K562 (cell line): Measurements from ENCODE around the gene PKLR. TPM values are rescaled to one million over a fixed set of nuclear protein-coding genes. Genes with fewer than 3 reads are reported as not detected.

Source experiments
- BCLAF1 ChIP-seq, 2 experiments: fragments of 450-650 bp in 1 of 2; IDR thresholded peaks; 2 replicates each; pipeline ENCODE4 v1.6.1; 2011 to 2017; ENCODE audit warnings: low read depth in 2 of 2, antibody characterized with exemption in 1 of 2, borderline replicate concordance in 1 of 2, low read length in 1 of 2, mild to moderate bottlenecking in 1 of 2, mixed read lengths in 1 of 2; ENCODE audit not compliant: control insufficient read depth in 1 of 2
- CEBPB ChIP-seq: fragments of 450-650 bp; IDR thresholded peaks from 2 replicates; pipeline ENCODE4 v1.6.1; 2016; ENCODE audit warnings: missing genetic modification characterization, missing compliant biosample characterization
- ETS1 ChIP-seq: conservative IDR thresholded peaks from 2 replicates; pipeline ENCODE4 v1.6.1; 2011; ENCODE audit warnings: low read depth, mild to moderate bottlenecking, low read length; ENCODE audit not compliant: control insufficient read depth
- KDM4B ChIP-seq, 2 experiments: fragments of 450-650 bp in 1 of 2; sonication (generic) in 1 of 2; IDR thresholded peaks; 2 replicates each; pipeline ENCODE4 v1.6.1; 2016 to 2017; ENCODE audit warnings: borderline replicate concordance in 2 of 2, antibody characterized with exemption in 1 of 2, low read depth in 1 of 2, mild to moderate bottlenecking in 1 of 2
- KLF13 ChIP-seq: fragments of 450-650 bp; IDR thresholded peaks from 2 replicates; pipeline ENCODE4 v1.6.1; 2016; ENCODE audit warnings: missing genetic modification characterization, low read depth, mild to moderate bottlenecking, missing compliant biosample characterization, moderate library complexity, borderline replicate concordance
- LCOR ChIP-seq: sonication (generic); formaldehyde crosslinking; IDR thresholded peaks from 2 replicates; pipeline ENCODE4 v1.8.0; 2022; ENCODE audit warnings: mild to moderate bottlenecking, missing genetic modification reagents
- MTA3 ChIP-seq: fragments of 450-650 bp; formaldehyde crosslinking; IDR thresholded peaks from 2 replicates; pipeline ENCODE4 v1.6.1; 2017; ENCODE audit warnings: mild to moderate bottlenecking, borderline replicate concordance
- MTF1 ChIP-seq: fragments of 250-450 bp; sonication (Bioruptor Pico); IDR thresholded peaks from 2 replicates; pipeline ENCODE4 v1.9.0; 2021; ENCODE audit warnings: moderate library complexity, mild to moderate bottlenecking, inconsistent platforms, borderline replicate concordance
- MYBL2 ChIP-seq, 2 experiments: fragments of 450-650 bp in 1 of 2; sonication (generic) in 1 of 2; formaldehyde crosslinking in 1 of 2; IDR thresholded peaks; 2 replicates each; pipeline versions ENCODE4 v1.6.1 to v1.8.1; 2017 to 2022; ENCODE audit warnings: borderline replicate concordance in 1 of 2, inconsistent platforms in 1 of 2, low read depth in 1 of 2, mild to moderate bottlenecking in 1 of 2, missing genetic modification reagents in 1 of 2, moderate library complexity in 1 of 2
- NFRKB ChIP-seq: fragments of 450-650 bp; IDR thresholded peaks from 2 replicates; pipeline ENCODE4 v1.6.1; 2016; ENCODE audit warnings: low read depth
- POU5F1 ChIP-seq: fragments of 150-350 bp; IDR thresholded peaks from 2 replicates; pipeline ENCODE4 v1.6.1; 2014; ENCODE audit warnings: borderline replicate concordance, low read length, low read depth, mild to moderate bottlenecking; ENCODE audit not compliant: partially characterized antibody
- RBM14 ChIP-seq: fragments of 200-400 bp; formaldehyde crosslinking; IDR thresholded peaks from 2 replicates; pipeline ENCODE4 v1.6.1; 2018; ENCODE audit warnings: low read depth, mild to moderate bottlenecking, low read length, moderate library complexity, borderline replicate concordance; ENCODE audit not compliant: insufficient read depth
- ZNF311 ChIP-seq: fragments of 250-450 bp; sonication (Bioruptor Pico); IDR thresholded peaks from 2 replicates; pipeline ENCODE4 v1.4.0; 2020; ENCODE audit warnings: mild to moderate bottlenecking, moderate library complexity
- ZSCAN32 ChIP-seq: fragments of 450-650 bp; formaldehyde crosslinking; IDR thresholded peaks from 2 replicates; pipeline ENCODE4 v1.4.0; 2020; ENCODE audit warnings: mild to moderate bottlenecking, moderate library complexity
- polyA plus RNA-seq, 8 experiments: library from polyadenylated mRNA; depleted of rRNA in 4 of 8; stranded (reverse) in 5 of 8; unstranded in 3 of 8; fragments of >200 nt; fragmentation: Nextera tagmentation in 2 of 8; fragmentation: Illumina TruSeq in 1 of 8; extraction: Ambion mirVana in 2 of 8; extraction: Trizol in 1 of 8; gene quantifications; 2 replicates each; pipeline versions ENCODE4 v1.2.1 to v1.2.3, GENCODE V29; 2011 to 2014; ENCODE audit warnings: inconsistent platforms in 1 of 8, missing spikeins in 1 of 8
- total RNA-seq, 7 experiments: library from RNA; depleted of rRNA in 6 of 7; stranded (reverse); fragments of >200 nt in 6 of 7; fragmentation: Illumina TruSeq in 2 of 7; extraction: Trizol in 2 of 7; gene quantifications; 2 replicates each; pipeline versions ENCODE4 v1.2.1 to v1.2.3, GENCODE V29; 2011 to 2021; ENCODE audit warnings: low replicate concordance in 1 of 7

PKLR gene
- total and polyA plus RNA-seq, 9 of the 15 experiments (the other 6 are each of a cell fraction or from before 2014, with no cell fraction given), result 10.7 to 78.4 (median 38.2) TPM

GRCh38 chr1:155308493-155309422 is 7.5 kb upstream of the PKLR start, which contains the start of gene FDPS (continued):
- peak; percentile 97 for TF ChIP-seq ETS1
- TF ChIP-seq ZSCAN32 (CRISPR knock-in tag), result no peak
- TF ChIP-seq MYBL2 (IDR thresholded peaks at IDR 0.05; ENCODE audit: low read depth), result no peak
- no peak for TF ChIP-seq MYBL2 (CRISPR knock-in tag; IDR thresholded peaks at IDR 0.05; ENCODE audit: borderline replicate concordance)
- no peak for TF ChIP-seq LCOR (CRISPR knock-in tag)
- TF ChIP-seq ZNF311 (CRISPR knock-in tag), result no peak
- TF ChIP-seq KDM4B (IDR thresholded peaks at IDR 0.05; ENCODE audit: borderline replicate concordance in 2 of 2, low read depth in 1 of 2), result no peak
- TF ChIP-seq CEBPB (tag), result 0 out of 2 replicates have a peak, but pooled peaks have one; percentile 43
- TF ChIP-seq NFRKB, result peak; percentile 25; the same call in 1 of the 2 replicates
- no peak for TF ChIP-seq RBM14
- TF ChIP-seq KLF13 (tag), result 0 out of 2 replicates have a peak, but pooled peaks have one; percentile 34
- TF ChIP-seq MTA3, result peak; percentile 83
- no peak for TF ChIP-seq BCLAF1 (IDR thresholded peaks at IDR 0.05; ENCODE audit: borderline replicate concordance in 1 of 2, control insufficient read depth in 1 of 2, low read depth in 2 of 2, low read length in 1 of 2)
- TF ChIP-seq MTF1 (CRISPR knock-in tag), result no peak
- TF ChIP-seq POU5F1, result peak; percentile 48
